DOHH2 (cell line): ENCODE data around the gene DGKD.

Source experiments
- H3F3A ChIP-seq: fragments of 200-600 bp; sonication (generic), shearing (Covaris generic); 2 replicates; pipeline ENCODE4 v1.6.0; 2016; ENCODE audit warnings: antibody characterized with exemption, mild to moderate bottlenecking; ENCODE audit not compliant: control insufficient read depth, insufficient read depth
- H3K27ac ChIP-seq: fragments of 200-600 bp; sonication (generic); 2 replicates; pipeline ENCODE4 v1.5.1; 2014; ENCODE audit warnings: low read depth, mild to moderate bottlenecking, low read length, moderate library complexity
- H3K27me3 ChIP-seq: fragments of 200-600 bp; sonication (generic); 2 replicates; pipeline ENCODE4 v1.6.1; 2014; ENCODE audit warnings: mild to moderate bottlenecking, low read length, mixed read lengths; ENCODE audit not compliant: control insufficient read depth
- H3K36me3 ChIP-seq: fragments of 200-600 bp; sonication (generic); 2 replicates; pipeline ENCODE4 v1.6.1; 2014; ENCODE audit warnings: mild to moderate bottlenecking, low read length, moderate library complexity, mixed read lengths; ENCODE audit not compliant: control insufficient read depth
- H3K4me1 ChIP-seq: fragments of 200-600 bp; sonication (generic); 2 replicates; pipeline ENCODE4 v1.6.1; 2014; ENCODE audit warnings: mild to moderate bottlenecking, low read length, mixed read lengths; ENCODE audit not compliant: control insufficient read depth
- H3K4me2 ChIP-seq: fragments of 200-600 bp; sonication (generic); 2 replicates; pipeline ENCODE4 v1.6.0; 2014; ENCODE audit warnings: mild to moderate bottlenecking, low read length, moderate library complexity
- H3K4me3 ChIP-seq: fragments of 200-600 bp; sonication (generic); 2 replicates; pipeline ENCODE4 v1.5.1; 2014; ENCODE audit warnings: mild to moderate bottlenecking, low read length, mixed read lengths
- H3K79me2 ChIP-seq: fragments of 200-600 bp; sonication (generic); 2 replicates; pipeline ENCODE4 v1.6.1; 2014; ENCODE audit warnings: mild to moderate bottlenecking, low read length, mixed read lengths; ENCODE audit not compliant: control insufficient read depth
- H3K9me2 ChIP-seq: fragments of 200-600 bp; sonication (generic); replicated peaks from 2 replicates; pipeline ENCODE4 v1.6.1; 2014; ENCODE audit warnings: mild to moderate bottlenecking, low read length, mixed read lengths; ENCODE audit not compliant: control insufficient read depth
- H3K9me3 ChIP-seq: fragments of 200-600 bp; sonication (generic); 2 replicates; pipeline ENCODE4 v1.6.1; 2014; ENCODE audit warnings: antibody characterized with exemption, low read length, mixed read lengths; ENCODE audit not compliant: control insufficient read depth, insufficient read depth
- H4K20me1 ChIP-seq: fragments of 200-600 bp; sonication (generic); 2 replicates; pipeline ENCODE4 v1.6.0; 2014; ENCODE audit warnings: low read depth, mild to moderate bottlenecking, antibody characterized with exemption, low read length, moderate library complexity; ENCODE audit not compliant: control insufficient read depth, insufficient read depth
- EZH2phosphoT487 ChIP-seq: fragments of 200-600 bp; sonication (generic); IDR thresholded peaks from 2 replicates; pipeline ENCODE4 v1.6.1; 2017; ENCODE audit warnings: borderline replicate concordance, mild to moderate bottlenecking, antibody characterized with exemption, low read length, moderate library complexity, mixed read lengths
- TF ChIP-seq, protein P1 (sequence below): fragments of 200-600 bp; sonication (generic); IDR thresholded peaks from one replicate; pipeline ENCODE4 v1.5.1; 2014; ENCODE audit warnings: antibody characterized with exemption, mild to moderate bottlenecking, low read depth, low read length; ENCODE audit not compliant: poor library complexity, severe bottlenecking

DGKD gene

DNA sequence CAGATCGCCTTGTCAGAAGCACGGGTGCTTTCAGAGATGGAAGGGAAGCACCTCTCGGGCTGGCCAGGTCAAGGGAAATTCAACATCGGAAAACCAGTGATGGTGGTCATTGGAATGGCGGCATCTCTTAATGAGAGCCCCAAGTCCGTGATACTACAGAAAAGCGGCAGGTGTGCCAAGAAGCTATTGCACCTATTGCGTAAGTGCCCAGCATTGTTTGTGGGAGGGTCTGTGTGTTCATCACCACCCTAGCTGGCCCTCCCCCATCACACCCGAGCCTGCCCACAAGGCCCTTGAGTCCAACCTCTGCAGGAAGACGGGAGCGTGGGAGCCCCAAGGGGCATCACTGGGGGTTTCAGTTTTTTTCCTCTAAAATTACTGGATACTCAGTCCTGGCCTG, 100.7 kb downstream of the DGKD start:
- TF ChIP-seq EZH2phosphoT487 = no peak
- TF ChIP-seq, protein P1, sequence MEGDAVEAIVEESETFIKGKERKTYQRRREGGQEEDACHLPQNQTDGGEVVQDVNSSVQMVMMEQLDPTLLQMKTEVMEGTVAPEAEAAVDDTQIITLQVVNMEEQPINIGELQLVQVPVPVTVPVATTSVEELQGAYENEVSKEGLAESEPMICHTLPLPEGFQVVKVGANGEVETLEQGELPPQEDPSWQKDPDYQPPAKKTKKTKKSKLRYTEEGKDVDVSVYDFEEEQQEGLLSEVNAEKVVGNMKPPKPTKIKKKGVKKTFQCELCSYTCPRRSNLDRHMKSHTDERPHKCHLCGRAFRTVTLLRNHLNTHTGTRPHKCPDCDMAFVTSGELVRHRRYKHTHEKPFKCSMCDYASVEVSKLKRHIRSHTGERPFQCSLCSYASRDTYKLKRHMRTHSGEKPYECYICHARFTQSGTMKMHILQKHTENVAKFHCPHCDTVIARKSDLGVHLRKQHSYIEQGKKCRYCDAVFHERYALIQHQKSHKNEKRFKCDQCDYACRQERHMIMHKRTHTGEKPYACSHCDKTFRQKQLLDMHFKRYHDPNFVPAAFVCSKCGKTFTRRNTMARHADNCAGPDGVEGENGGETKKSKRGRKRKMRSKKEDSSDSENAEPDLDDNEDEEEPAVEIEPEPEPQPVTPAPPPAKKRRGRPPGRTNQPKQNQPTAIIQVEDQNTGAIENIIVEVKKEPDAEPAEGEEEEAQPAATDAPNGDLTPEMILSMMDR = no peak
- Histone ChIP-seq H3K27ac (no peak overlapping the region), H3K4me1 (no peaks in the 10 kb centered on the region), H3K4me3 (no peak overlapping the region), H3K9me2 (no peaks in the 10 kb centered on the region), H3K36me3 (peaks cover 69% of the 10 kb centered on the region), H3F3A (no peaks in the 10 kb centered on the region), H4K20me1 (no peaks in the 10 kb centered on the region), H3K79me2 (no peaks in the 10 kb centered on the region), H3K9me3 (no peaks in the 10 kb centered on the region), H3K27me3 (no peaks in the 10 kb centered on the region), H3K4me2 (no peak overlapping the region)

DNA sequence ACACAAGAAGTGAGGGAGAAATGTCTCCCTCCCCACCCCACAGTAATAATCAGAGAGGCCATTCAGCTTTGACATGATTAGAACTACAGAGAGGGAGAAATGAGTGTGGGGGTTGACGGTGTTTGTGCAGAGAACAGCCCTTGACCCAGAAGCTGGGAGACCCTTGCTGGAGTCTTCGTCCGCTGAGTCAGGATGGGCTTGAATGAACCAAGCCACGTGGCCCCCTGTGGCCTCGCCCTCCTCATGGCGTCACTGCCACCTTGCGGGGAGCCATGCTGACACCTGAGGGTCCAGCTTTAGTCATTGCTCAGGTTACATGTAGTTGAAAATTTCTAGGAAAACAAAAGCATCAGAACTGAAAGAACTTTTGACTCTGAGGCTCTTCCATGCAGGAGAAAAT, 101.2 kb downstream of the DGKD start:
- Histone ChIP-seq H3K79me2 (no peaks in the 10 kb centered on the region), H3F3A (no peaks in the 10 kb centered on the region), H3K4me2 (no peak overlapping the region), H3K9me2 (no peaks in the 10 kb centered on the region), H3K27ac (no peak overlapping the region), H3K36me3 (peaks cover 68% of the 10 kb centered on the region), H3K9me3 (no peaks in the 10 kb centered on the region), H3K4me3 (no peak overlapping the region), H3K4me1 (no peaks in the 10 kb centered on the region), H4K20me1 (no peaks in the 10 kb centered on the region), H3K27me3 (no peaks in the 10 kb centered on the region)
- no peak for TF ChIP-seq EZH2phosphoT487
- TF ChIP-seq, protein P1 = no peak

DNA sequence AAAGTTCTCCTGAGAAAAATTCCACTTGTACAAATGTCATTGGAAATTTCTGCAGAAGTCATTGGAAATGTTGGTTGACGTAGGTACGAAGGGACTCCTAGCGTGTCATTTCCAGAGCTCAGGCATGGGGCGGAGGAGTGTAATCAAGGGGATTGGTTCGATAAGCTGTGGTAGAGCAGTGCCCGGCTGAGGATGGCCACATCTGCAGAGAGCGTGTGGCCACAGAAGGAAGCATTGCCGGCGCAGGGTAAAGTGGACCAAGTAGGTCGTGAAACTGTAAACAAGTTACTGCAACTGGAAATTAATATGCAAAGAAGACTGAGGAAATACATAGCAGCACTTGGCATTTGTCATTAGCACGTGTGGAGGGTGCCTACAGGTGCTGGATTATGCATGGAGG, 101.8 kb downstream of the DGKD start:
- Histone ChIP-seq H3K4me3 (no peak overlapping the region), H3K4me2 (no peak overlapping the region), H3F3A (no peaks in the 10 kb centered on the region), H3K27me3 (no peaks in the 10 kb centered on the region), H3K4me1 (no peaks in the 10 kb centered on the region), H4K20me1 (no peaks in the 10 kb centered on the region), H3K9me2 (no peaks in the 10 kb centered on the region), H3K9me3 (no peaks in the 10 kb centered on the region), H3K79me2 (no peaks in the 10 kb centered on the region), H3K36me3 (peaks cover 63% of the 10 kb centered on the region), H3K27ac (no peak overlapping the region)
- TF ChIP-seq, protein P1 = no peak
- no peak for TF ChIP-seq EZH2phosphoT487

DNA sequence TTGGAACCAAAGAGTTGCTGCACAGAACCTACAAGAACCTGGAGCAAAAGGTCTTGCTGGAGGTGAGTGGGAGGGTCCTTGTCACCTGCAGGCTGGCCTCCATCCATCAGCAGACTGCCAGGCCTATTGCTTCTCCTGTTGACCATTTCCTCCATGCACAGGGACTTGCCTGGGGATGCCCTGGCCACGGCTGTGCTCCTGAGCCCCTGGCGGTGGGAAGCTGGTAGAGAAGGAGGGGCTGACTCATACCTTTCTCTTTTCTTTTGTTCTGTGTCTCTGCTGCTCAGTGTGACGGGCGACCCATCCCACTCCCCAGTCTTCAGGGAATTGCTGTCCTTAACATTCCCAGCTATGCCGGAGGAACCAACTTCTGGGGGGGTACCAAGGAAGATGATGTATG, 102.6 kb downstream of the DGKD start:
- TF ChIP-seq EZH2phosphoT487 = no peak
- TF ChIP-seq, protein P1 = no peak
- Histone ChIP-seq H3K9me2 (no peaks in the 10 kb centered on the region), H3K27ac (no peak overlapping the region), H3K4me1 (no peaks in the 10 kb centered on the region), H3K4me3 (no peak overlapping the region), H3F3A (no peaks in the 10 kb centered on the region), H3K9me3 (no peaks in the 10 kb centered on the region), H3K36me3 (peaks cover 68% of the 10 kb centered on the region), H3K27me3 (no peaks in the 10 kb centered on the region), H3K4me2 (no peak overlapping the region), H3K79me2 (no peaks in the 10 kb centered on the region), H4K20me1 (no peaks in the 10 kb centered on the region)
